K562 (cell line): ENCODE results near the gene ZFAND3. TPM values are rescaled to one million over a fixed set of nuclear protein-coding genes. Genes with fewer than 3 reads are reported as not detected.

Source experiments
- CXXC5 ChIP-seq: fragments of 250-450 bp; sonication (Bioruptor Pico); IDR thresholded peaks from 2 replicates; pipeline ENCODE4 v1.8.0; 2022; ENCODE audit warnings: inconsistent platforms, mild to moderate bottlenecking, moderate library complexity
- DMBX1 ChIP-seq: fragments of 250-450 bp; sonication (Bioruptor Pico); IDR thresholded peaks from 2 replicates; pipeline ENCODE4 v1.8.0; 2022; ENCODE audit warnings: inconsistent platforms, mild to moderate bottlenecking, moderate library complexity, borderline replicate concordance
- PHF20 ChIP-seq: fragments of 450-650 bp; IDR thresholded peaks from 2 replicates; pipeline ENCODE4 v1.6.1; 2018; ENCODE audit not compliant: partially characterized antibody
- RBFOX2 ChIP-seq: fragments of 200-400 bp; formaldehyde crosslinking; IDR thresholded peaks from 2 replicates; pipeline ENCODE4 v1.6.1; 2017; ENCODE audit warnings: low read depth, mild to moderate bottlenecking, low read length, moderate library complexity
- SMARCB1 ChIP-seq: IDR thresholded peaks from 2 replicates; pipeline ENCODE4 v1.6.1; 2011; ENCODE audit warnings: improper control_type of control experiment, low read depth; ENCODE audit not compliant: insufficient read length
- STAT5A ChIP-seq: IDR thresholded peaks from 2 replicates; pipeline ENCODE4 v1.6.1; 2012; ENCODE audit warnings: low read length, inconsistent platforms, borderline replicate concordance
- TCF7 ChIP-seq: sonication (generic); IDR thresholded peaks from 2 replicates; pipeline ENCODE4 v1.6.1; 2016; ENCODE audit warnings: antibody characterized with exemption, borderline replicate concordance
- YBX1 ChIP-seq: fragments of 450-650 bp; IDR thresholded peaks from 2 replicates; pipeline ENCODE4 v1.7.1; 2016; ENCODE audit warnings: mild to moderate bottlenecking
- ZC3H11A ChIP-seq: IDR thresholded peaks from 2 replicates; pipeline ENCODE4 v1.6.1; 2012; ENCODE audit warnings: low read depth, low read length, improper control_type of control experiment
- ZNF175 ChIP-seq: fragments of 200-800 bp; sonication (Bioruptor generic); IDR thresholded peaks from 2 replicates; pipeline ENCODE4 v1.6.1; 2016; ENCODE audit warnings: low read depth, mild to moderate bottlenecking, missing genetic modification characterization, missing compliant biosample characterization
- ZSCAN29 ChIP-seq: fragments of 450-650 bp; IDR thresholded peaks from 2 replicates; pipeline ENCODE4 v1.6.1; 2017
- polyA plus RNA-seq, 8 experiments: library from polyadenylated mRNA; depleted of rRNA in 4 of 8; stranded (reverse) in 5 of 8; unstranded in 3 of 8; fragments of >200 nt; fragmentation: Nextera tagmentation in 2 of 8; fragmentation: Illumina TruSeq in 1 of 8; extraction: Ambion mirVana in 2 of 8; extraction: Trizol in 1 of 8; gene quantifications; 2 replicates each; pipeline versions ENCODE4 v1.2.1 to v1.2.3, GENCODE V29; 2011 to 2014; ENCODE audit warnings: inconsistent platforms in 1 of 8, missing spikeins in 1 of 8
- total RNA-seq, 7 experiments: library from RNA; depleted of rRNA in 6 of 7; stranded (reverse); fragments of >200 nt in 6 of 7; fragmentation: Illumina TruSeq in 2 of 7; extraction: Trizol in 2 of 7; gene quantifications; 2 replicates each; pipeline versions ENCODE4 v1.2.1 to v1.2.3, GENCODE V29; 2011 to 2021; ENCODE audit warnings: low replicate concordance in 1 of 7
- TF ChIP-seq, protein P1 (sequence below): fragments of 450-650 bp; IDR thresholded peaks from 2 replicates; pipeline ENCODE4 v1.6.1; 2016; ENCODE audit warnings: low read depth, mild to moderate bottlenecking, moderate library complexity
- TF ChIP-seq, protein P2 (sequence below): fragments of 450-650 bp; IDR thresholded peaks from 2 replicates; pipeline ENCODE4 v1.6.1; 2018; ENCODE audit not compliant: partially characterized antibody
- TF ChIP-seq, protein P3 (sequence below), 2 experiments: fragments of 450-650 bp; IDR thresholded peaks; 2 replicates each; pipeline ENCODE4 v1.6.1; 2016; ENCODE audit warnings: mild to moderate bottlenecking in 2 of 2, borderline replicate concordance in 1 of 2, low read depth in 1 of 2, moderate library complexity in 1 of 2

ZFAND3 gene
- total and polyA plus RNA-seq, 9 of the 15 experiments (the other 6 are each of a cell fraction or from before 2014, with no cell fraction given), result 0.81 to 26.6 (median 11.8) TPM

DNA sequence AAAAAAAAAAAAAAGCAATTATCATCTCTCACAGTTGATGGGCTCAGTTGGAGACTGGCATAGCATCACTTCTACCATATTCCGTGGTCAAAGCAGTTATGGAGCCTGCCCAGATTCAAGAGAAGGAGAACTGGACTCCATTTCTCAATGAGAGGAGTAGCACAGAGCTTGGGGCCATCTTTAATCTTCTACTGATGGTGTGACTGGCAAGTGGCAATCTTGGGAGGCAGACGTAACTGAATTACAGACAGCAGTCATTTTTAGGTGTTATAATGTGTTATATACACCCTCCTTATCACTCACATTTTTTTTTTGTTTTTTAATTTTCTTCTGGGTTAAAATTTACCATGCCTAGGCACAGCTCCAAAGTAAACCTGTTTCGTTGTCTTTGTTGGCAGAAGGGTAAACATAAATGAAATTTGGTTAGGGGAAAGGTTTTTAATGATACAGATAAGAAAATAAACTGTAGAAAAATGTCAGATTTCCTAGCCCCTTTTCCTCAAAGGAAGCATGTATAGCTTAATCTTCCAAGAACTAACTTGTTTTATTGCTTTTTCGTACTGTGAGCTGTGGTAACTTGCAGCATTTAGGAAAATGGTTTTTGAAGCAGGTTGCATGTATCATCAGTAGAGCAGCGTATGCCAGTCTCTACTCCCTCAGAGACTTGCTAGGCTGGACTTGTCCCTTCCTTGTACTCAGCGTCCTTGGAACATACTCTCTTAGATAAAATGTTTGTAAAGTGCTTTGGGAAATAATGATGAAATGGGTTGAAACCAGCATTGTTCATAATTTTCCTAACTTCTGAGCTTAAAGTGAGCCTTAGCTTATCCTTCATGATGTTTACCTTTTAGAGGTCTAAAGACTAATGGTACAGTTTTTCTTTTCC is 25.7 kb downstream of the ZFAND3 start (continued):
- TF ChIP-seq, protein P1, sequence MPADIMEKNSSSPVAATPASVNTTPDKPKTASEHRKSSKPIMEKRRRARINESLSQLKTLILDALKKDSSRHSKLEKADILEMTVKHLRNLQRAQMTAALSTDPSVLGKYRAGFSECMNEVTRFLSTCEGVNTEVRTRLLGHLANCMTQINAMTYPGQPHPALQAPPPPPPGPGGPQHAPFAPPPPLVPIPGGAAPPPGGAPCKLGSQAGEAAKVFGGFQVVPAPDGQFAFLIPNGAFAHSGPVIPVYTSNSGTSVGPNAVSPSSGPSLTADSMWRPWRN, result no peak
- no peak for TF ChIP-seq PHF20
- TF ChIP-seq, protein P2, sequence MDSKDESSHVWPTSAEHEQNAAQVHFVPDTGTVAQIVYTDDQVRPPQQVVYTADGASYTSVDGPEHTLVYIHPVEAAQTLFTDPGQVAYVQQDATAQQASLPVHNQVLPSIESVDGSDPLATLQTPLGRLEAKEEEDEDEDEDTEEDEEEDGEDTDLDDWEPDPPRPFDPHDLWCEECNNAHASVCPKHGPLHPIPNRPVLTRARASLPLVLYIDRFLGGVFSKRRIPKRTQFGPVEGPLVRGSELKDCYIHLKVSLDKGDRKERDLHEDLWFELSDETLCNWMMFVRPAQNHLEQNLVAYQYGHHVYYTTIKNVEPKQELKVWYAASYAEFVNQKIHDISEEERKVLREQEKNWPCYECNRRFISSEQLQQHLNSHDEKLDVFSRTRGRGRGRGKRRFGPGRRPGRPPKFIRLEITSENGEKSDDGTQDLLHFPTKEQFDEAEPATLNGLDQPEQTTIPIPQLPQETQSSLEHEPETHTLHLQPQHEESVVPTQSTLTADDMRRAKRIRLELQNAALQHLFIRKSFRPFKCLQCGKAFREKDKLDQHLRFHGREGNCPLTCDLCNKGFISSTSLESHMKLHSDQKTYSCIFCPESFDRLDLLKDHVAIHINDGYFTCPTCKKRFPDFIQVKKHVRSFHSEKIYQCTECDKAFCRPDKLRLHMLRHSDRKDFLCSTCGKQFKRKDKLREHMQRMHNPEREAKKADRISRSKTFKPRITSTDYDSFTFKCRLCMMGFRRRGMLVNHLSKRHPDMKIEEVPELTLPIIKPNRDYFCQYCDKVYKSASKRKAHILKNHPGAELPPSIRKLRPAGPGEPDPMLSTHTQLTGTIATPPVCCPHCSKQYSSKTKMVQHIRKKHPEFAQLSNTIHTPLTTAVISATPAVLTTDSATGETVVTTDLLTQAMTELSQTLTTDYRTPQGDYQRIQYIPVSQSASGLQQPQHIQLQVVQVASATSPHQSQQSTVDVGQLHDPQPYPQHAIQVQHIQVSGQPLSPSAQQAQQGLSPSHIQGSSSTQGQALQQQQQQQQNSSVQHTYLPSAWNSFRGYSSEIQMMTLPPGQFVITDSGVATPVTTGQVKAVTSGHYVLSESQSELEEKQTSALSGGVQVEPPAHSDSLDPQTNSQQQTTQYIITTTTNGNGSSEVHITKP, result no peak
- no peak for TF ChIP-seq TCF7
- peak; percentile 72 for TF ChIP-seq ZNF175 (CRISPR knock-in tag)
- TF ChIP-seq SMARCB1, result no peak
- 0 out of 2 replicates have a peak, but pooled peaks have one; percentile 29 for TF ChIP-seq RBFOX2
- no peak for TF ChIP-seq YBX1
- TF ChIP-seq ZC3H11A, result no peak
- TF ChIP-seq CXXC5, result peak; percentile 38; the same call in 1 of the 2 replicates
- TF ChIP-seq, protein P3, sequence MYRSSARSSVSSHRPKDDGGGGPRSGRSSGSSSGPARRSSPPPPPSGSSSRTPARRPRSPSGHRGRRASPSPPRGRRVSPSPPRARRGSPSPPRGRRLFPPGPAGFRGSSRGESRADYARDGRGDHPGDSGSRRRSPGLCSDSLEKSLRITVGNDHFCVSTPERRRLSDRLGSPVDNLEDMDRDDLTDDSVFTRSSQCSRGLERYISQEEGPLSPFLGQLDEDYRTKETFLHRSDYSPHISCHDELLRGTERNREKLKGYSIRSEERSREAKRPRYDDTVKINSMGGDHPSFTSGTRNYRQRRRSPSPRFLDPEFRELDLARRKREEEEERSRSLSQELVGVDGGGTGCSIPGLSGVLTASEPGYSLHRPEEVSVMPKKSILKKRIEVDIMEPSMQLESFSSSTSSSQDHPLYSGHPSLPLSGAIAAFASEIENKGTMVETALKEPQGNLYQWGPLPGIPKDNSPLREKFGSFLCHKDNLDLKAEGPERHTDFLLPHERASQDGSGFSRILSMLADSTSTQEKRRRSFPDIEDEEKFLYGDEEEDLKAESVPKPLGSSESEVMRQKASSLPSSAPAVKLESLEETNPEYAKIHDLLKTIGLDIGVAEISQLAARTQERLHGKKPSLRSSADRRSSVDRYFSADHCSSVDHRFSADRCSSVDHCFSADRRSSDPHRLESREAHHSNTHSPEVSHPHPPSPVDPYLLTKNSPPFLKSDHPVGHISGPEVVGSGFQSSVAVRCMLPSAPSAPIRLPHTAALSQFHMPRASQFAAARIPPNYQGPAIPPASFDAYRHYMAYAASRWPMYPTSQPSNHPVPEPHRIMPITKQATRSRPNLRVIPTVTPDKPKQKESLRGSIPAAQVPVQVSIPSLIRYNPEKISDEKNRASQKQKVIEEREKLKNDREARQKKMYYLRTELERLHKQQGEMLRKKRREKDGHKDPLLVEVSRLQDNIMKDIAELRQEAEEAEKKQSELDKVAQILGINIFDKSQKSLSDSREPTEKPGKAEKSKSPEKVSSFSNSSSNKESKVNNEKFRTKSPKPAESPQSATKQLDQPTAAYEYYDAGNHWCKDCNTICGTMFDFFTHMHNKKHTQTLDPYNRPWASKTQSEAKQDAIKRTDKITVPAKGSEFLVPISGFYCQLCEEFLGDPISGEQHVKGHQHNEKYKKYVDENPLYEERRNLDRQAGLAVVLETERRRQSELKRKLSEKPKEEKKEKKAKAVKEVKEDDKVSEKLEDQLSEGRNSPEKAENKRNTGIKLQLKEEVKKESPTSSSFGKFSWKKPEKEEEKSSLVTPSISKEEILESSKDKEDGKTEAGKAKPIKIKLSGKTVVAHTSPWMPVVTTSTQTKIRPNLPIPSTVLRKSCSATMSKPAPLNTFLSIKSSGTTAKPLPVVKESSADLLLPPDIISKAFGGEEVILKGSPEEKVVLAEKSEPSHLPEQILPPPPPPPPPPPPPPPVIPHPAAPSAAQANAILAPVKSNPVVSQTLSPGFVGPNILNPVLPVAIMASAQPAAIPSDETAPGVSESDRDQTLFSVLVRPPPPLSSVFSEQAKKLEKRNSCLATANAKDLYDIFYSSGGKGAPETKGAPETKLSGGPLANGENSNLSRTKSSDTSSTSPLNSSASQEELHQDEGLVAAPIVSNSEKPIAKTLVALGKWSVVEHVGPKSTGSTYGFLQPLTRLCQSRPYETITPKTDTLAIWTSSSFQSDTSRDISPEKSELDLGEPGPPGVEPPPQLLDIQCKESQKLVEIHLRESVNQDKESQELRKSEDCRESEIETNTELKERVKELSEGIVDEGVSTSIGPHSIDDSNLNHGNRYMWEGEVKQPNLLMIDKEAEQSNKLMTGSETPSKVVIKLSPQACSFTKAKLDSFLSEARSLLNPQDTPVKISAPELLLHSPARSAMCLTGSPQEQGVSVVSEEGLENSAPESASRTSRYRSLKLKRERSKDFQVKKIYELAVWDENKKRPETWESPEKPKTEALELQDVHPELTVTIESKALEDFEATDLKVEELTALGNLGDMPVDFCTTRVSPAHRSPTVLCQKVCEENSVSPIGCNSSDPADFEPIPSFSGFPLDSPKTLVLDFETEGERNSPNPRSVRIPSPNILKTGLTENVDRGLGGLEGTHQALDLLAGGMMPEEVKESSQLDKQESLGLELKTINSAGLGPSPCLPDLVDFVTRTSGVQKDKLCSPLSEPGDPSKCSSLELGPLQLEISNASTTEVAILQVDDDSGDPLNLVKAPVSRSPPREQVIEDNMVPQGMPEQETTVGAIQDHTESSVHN (IDR thresholded peaks at IDR 0.05; ENCODE audit: borderline replicate concordance in 1 of 2, low read depth in 1 of 2), result no peak
- TF ChIP-seq STAT5A, result no peak
- TF ChIP-seq ZSCAN29, result no peak
- TF ChIP-seq DMBX1, result 0 out of 2 replicates have a peak, but pooled peaks have one; percentile 5
